Thymus (tissue), 11 donors: ENCODE measurements around the gene NIPA2. TPM values are rescaled to one million over a fixed set of nuclear protein-coding genes. Genes with fewer than 3 reads are reported as not detected.

Experiments used
- DNase-seq, 9 donors: peaks; one replicate each; pipeline ENCODE4 v3.0.0-alpha.2; 2013; ENCODE audit warnings: low spot score in 9 of 9, low read depth in 6 of 9, missing footprints in 1 of 9
- H3K27ac ChIP-seq, 2 donors: one replicate each; pipeline ENCODE4 v1.5.1; 2013; ENCODE audit warnings: control low read depth in 1 of 2, low read depth in 1 of 2, low read length in 1 of 2, mild to moderate bottlenecking in 1 of 2, moderate library complexity in 1 of 2
- H3K27me3 ChIP-seq, 2 donors: one replicate each; pipeline ENCODE4 v1.5.1; 2013; ENCODE audit warnings: low read length in 1 of 2; ENCODE audit not compliant: control insufficient read depth in 2 of 2, insufficient read depth in 1 of 2
- H3K36me3 ChIP-seq, 2 donors: one replicate each; pipeline ENCODE4 v1.5.1; 2013; ENCODE audit warnings: low read length in 1 of 2, mild to moderate bottlenecking in 1 of 2, moderate library complexity in 1 of 2; ENCODE audit not compliant: control insufficient read depth in 2 of 2, insufficient read depth in 2 of 2
- H3K4me1 ChIP-seq, 2 donors: one replicate each; pipeline ENCODE4 v1.5.1; 2013; ENCODE audit warnings: low read length in 2 of 2; ENCODE audit not compliant: control insufficient read depth in 2 of 2, insufficient read depth in 2 of 2
- H3K4me3 ChIP-seq, 2 donors: one replicate each; pipeline ENCODE4 v1.5.1; 2013; ENCODE audit warnings: low read length in 2 of 2, control low read depth in 1 of 2, mild to moderate bottlenecking in 1 of 2
- H3K9me3 ChIP-seq, 2 donors: one replicate each; pipeline ENCODE4 v1.5.1; 2013; ENCODE audit warnings: low read length in 1 of 2, mild to moderate bottlenecking in 1 of 2; ENCODE audit not compliant: control insufficient read depth in 2 of 2, insufficient read depth in 1 of 2
- WGBS: extraction: QIAGEN DNeasy Blood & Tissue Kit; methylation state at CpG from one replicate; pipeline ENCODE4 v1.1.7; 2013; 5-methylcytosine and 5-hydroxymethylcytosine counted together
- polyA plus RNA-seq: library from polyadenylated mRNA; stranded (reverse); fragments of 200-250 nt; gene quantifications from one replicate; pipeline ENCODE4 v1.2.3, GENCODE V29; 2013
- total RNA-seq: library from RNA; stranded (reverse); fragments of 120-200 nt; gene quantifications from one replicate; pipeline ENCODE4 v1.2.4, GENCODE V29; 2013
- donor health status: healthy.

The NIPA2 gene
- total and polyA plus RNA-seq, 2 donors: 22.0 to 35.7 TPM

GRCh38 chr15:22888120-22888859 is 49.8 kb downstream of the NIPA2 start:
- H3K27ac ChIP-seq: no peak overlapping the region
- no peaks in the 10 kb centered on the region for H3K36me3 ChIP-seq
- H3K4me3 ChIP-seq: no peak overlapping the region
- peaks cover 0 to 5% of the 10 kb centered on the region in 2 donors for H3K4me1 ChIP-seq
- H3K9me3 ChIP-seq: no peaks in the 10 kb centered on the region
- 98% methylated on average over 9 of the region's 9 CpGs for WGBS
- no peak for DNase-seq
- H3K27me3 ChIP-seq: no peaks in the 10 kb centered on the region

DNA sequence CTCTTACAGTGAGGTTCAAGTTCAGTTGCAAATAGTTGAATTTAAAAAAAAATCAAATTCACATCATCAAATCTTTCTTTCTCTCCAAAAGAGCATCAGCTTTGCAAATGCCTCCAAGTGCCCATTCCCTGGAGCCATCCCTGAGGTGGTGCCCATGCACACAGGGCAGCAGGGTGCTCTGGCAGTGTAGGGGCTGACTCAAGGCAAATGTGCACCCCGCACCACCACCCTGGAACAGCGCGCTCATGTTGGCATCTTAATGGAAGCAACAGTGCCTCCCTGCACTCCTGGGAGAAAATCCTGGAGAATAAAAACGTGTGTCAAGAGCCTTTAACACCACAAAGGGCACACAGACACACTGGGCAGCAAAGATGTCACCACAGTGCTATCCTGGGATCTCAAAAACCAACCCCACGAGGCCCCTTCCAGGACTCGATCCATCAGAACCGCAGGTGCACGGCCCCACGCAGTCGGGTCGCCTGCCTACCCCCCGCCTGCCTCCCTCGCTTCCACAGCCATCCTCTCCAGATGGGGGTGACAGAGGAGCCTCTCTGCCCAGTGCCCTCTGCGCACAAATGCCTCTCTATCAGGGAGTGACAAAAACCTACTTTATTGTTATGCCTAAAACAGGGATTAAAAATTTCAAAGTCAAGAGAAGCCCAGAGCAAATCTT is 50.8 kb downstream of the NIPA2 start:
- Histone ChIP-seq H3K36me3 (no peaks in the 10 kb centered on the region), H3K4me3 (no peak overlapping the region), H3K27ac (no peak overlapping the region), H3K9me3 (no peaks in the 10 kb centered on the region), H3K4me1 (peaks cover 0 to 5% of the 10 kb centered on the region in 2 donors), H3K27me3 (no peaks in the 10 kb centered on the region)
- WGBS: 97% methylated on average over 14 of the region's 14 CpGs
- DNase-seq: no peak

GRCh38 chr15:22890296-22890695 is 51.8 kb downstream of the NIPA2 start:
- Histone ChIP-seq H3K9me3 (no peaks in the 10 kb centered on the region), H3K36me3 (no peaks in the 10 kb centered on the region), H3K4me1 (peaks cover 0 to 5% of the 10 kb centered on the region in 2 donors), H3K27ac (peak overlapping the region in 1 of 2 donors; percentile 65), H3K27me3 (no peaks in the 10 kb centered on the region), H3K4me3 (no peak overlapping the region)
- no peak for DNase-seq
- WGBS: 90% methylated on average over 11 of the region's 11 CpGs

- 93% methylated on average over 33 of the region's 33 CpGs for WGBS
- Histone ChIP-seq H3K4me3 (no peak overlapping the region), H3K9me3 (no peaks in the 10 kb centered on the region), H3K4me1 (peaks cover 0 to 5% of the 10 kb centered on the region in 2 donors), H3K27ac (no peak overlapping the region), H3K27me3 (no peaks in the 10 kb centered on the region), H3K36me3 (no peaks in the 10 kb centered on the region)
- DNase-seq: no peak
These were observed 53.2 kb downstream of the NIPA2 start for GRCh38 chr15:22891426-22892210.

GRCh38 chr15:22892333-22892732 is 53.9 kb downstream of the NIPA2 start:
- Histone ChIP-seq H3K4me3 (no peak overlapping the region), H3K27me3 (no peaks in the 10 kb centered on the region), H3K4me1 (peaks cover 0 to 5% of the 10 kb centered on the region in 2 donors), H3K36me3 (no peaks in the 10 kb centered on the region), H3K9me3 (no peaks in the 10 kb centered on the region), H3K27ac (no peak overlapping the region)
- DNase-seq: no peak
- WGBS: 91% methylated on average over 9 of the region's 9 CpGs

DNA sequence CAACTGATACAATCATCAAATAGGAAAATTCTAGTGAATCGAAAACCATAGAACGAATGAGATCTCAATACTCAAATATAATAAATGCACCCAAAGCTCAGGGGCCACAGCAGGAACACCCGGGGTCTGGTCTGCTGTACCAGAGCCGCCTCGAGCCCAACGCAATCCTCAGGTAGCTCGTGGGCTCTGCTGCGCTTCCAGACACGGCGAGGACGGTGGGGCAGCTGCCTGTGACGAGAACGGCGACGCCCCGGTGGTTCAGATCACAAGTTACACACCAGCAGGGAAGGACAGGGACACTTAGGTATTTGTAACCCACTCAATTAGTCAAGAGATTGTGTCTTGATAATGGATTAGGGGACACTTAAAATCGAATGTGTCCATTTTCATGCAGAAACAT is 54.6 kb downstream of the NIPA2 start:
- Histone ChIP-seq H3K4me3 (no peak overlapping the region), H3K36me3 (no peaks in the 10 kb centered on the region), H3K27ac (no peak overlapping the region), H3K4me1 (peaks cover 0 to 5% of the 10 kb centered on the region in 2 donors), H3K27me3 (no peaks in the 10 kb centered on the region), H3K9me3 (no peaks in the 10 kb centered on the region)
- 98% methylated on average over 17 of the region's 17 CpGs for WGBS
- DNase-seq: no peak

GRCh38 chr15:22893881-22894280 is 55.4 kb downstream of the NIPA2 start:
- WGBS: 99% methylated on average over 13 of the region's 13 CpGs
- no peaks in the 10 kb centered on the region for H3K9me3 ChIP-seq

GRCh38 chr15:22895465-22896190 is 57.2 kb downstream of the NIPA2 start:
- H3K27me3 ChIP-seq: no peaks in the 10 kb centered on the region
- no peak for DNase-seq
- WGBS: 97% methylated on average over 10 of the region's 10 CpGs
- no peak overlapping the region for H3K27ac ChIP-seq
- no peaks in the 10 kb centered on the region for H3K36me3 ChIP-seq
- peaks cover 0 to 5% of the 10 kb centered on the region in 2 donors for H3K4me1 ChIP-seq
- no peak overlapping the region for H3K4me3 ChIP-seq
- H3K9me3 ChIP-seq: no peaks in the 10 kb centered on the region

More at GRCh38 chr15:22893881-22894280, 55.4 kb downstream of the NIPA2 start:
- Histone ChIP-seq H3K36me3 (no peaks in the 10 kb centered on the region), H3K27me3 (no peaks in the 10 kb centered on the region), H3K4me3 (no peak overlapping the region), H3K4me1 (peaks cover 0 to 5% of the 10 kb centered on the region in 2 donors), H3K27ac (no peak overlapping the region)
- no peak for DNase-seq
